Activated CD8-positive, alpha-beta memory T cell treated with anti-CD3 and anti-CD28 coated beads for 36 hours (primary cell): ENCODE data around the gene OPCML. TPM values are rescaled to one million over a fixed set of nuclear protein-coding genes. Genes with fewer than 3 reads are reported as not detected.

Source experiments
- CTCF ChIA-PET: fragments of 350-600 bp; sonication (Branson Sonifier 250); formaldehyde crosslinking; loops from one replicate; lab custom pipeline; 2021; ENCODE audit warnings: antibody characterized with exemption; lab: Charles Lee
- POLR2A ChIA-PET: fragments of 350-600 bp; sonication (Branson Sonifier 250); formaldehyde crosslinking; loops from one replicate; lab custom pipeline; 2021; ENCODE audit warnings: antibody characterized with exemption; lab: Charles Lee
- total RNA-seq, 2 experiments: library from RNA; stranded (reverse); gene quantifications; one replicate each; pipeline ENCODE4 v1.2.3, GENCODE V29; 2021

OPCML gene
- total RNA-seq, 2 experiments from 2014 or later: not detected

GRCh38 chr11:133385781-133386180, 146.5 kb downstream of the OPCML start:
- CTCF ChIA-PET: no interaction called here
- POLR2A ChIA-PET: no interaction called here

DNA sequence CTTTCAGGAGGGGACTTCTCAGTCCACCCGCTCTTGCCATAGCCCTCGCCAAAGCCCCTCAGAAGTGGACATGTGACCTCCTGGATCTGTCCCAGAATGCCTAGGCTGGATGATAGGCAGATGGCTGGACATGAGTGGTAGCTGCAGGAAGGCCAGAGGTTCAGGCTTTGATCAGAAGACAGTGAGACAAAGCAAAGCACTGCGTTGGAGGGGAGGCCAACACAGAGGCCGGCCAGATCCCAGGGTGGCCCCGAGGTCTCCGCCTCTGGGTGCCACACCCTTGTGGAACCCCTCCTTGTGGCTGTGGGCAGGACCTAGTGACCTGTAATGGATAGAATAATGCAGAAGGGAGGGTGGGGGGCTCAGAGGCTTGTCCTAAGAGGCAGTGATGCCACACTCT, 147.6 kb downstream of the OPCML start:
- CTCF ChIA-PET: no interaction called here
- POLR2A ChIA-PET: no interaction called here

GRCh38 chr11:133383689-133384088, 148.6 kb downstream of the OPCML start:
- ChIA-PET CTCF (no interaction called here), POLR2A (no interaction called here)

GRCh38 chr11:133383201-133383600, 149.1 kb downstream of the OPCML start:
- ChIA-PET CTCF (no interaction called here), POLR2A (no interaction called here)

GRCh38 chr11:133382131-133382812, 150.0 kb downstream of the OPCML start:
- CTCF ChIA-PET: no interaction called here
- POLR2A ChIA-PET: no interaction called here

DNA sequence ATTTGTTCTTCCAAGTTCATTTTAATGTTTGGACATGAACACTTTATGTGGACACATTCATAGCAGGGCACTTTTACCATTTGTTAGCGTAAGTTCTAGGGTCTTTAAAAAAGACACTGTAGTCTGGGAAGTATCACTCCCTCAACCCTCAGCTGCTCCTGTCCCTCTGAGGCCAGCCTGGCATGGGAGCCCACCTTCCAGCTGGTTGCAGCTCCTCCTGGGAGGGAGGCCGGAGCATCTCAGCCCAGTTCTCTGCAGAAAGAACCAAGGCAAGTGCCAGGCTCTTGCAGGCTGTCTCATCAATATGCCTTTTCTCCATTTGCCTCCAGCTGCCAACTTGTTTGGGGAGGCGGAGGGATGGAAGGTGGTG, 150.6 kb downstream of the OPCML start:
- ChIA-PET CTCF (no interaction called here), POLR2A (no interaction called here)

GRCh38 chr11:133366147-133366546, 166.2 kb downstream of the OPCML start:
- POLR2A ChIA-PET: interaction anchor here (0.7 kb wide), 1 partner anchor 61 kb away, joined by 3 read pairs; no protein-coding TSS in a partner anchor

DNA sequence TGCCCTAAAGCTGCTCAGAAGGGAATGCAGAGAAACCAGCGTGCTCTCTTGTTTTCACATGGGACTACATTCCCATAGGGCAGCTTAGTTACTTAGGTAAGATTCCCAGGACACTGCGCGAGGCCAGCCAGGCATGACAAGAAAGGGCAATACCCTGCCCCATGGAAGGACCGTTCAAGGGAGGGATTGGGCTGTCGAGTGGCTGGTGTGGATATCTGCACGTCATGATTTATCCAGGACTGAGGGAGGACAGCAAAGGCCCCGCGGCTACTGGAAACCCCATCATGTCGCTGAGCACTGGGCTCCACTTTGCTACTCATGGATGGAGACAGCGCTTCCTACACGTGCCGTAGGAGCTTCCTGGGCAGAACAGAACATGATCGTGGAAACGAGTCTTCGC, 169.4 kb downstream of the OPCML start:
- POLR2A ChIA-PET: no interaction called here
- CTCF ChIA-PET: no interaction called here

More at GRCh38 chr11:133366147-133366546, 166.2 kb downstream of the OPCML start:
- CTCF ChIA-PET: no interaction called here

DNA sequence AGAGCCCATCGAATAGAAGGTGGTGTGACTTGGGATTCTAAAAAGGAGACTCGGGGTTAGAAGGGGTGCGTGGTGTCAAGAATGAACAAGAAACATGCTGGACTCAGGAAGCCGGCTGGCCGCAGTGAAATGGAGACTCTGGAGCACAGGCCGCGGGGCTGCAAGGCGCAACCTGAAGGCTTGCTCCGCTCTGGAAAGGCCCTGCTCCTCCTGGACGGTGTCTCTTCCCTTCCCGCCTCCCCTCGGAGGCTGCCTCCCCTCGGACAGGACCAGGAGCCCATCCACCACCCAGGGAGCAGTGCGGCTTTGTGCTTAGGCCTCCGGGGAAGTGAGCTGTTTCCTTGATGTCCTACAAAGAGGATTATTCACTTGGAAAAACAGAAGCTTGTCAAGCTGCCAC, 170.1 kb downstream of the OPCML start:
- CTCF ChIA-PET: no interaction called here
- POLR2A ChIA-PET: no interaction called here

DNA sequence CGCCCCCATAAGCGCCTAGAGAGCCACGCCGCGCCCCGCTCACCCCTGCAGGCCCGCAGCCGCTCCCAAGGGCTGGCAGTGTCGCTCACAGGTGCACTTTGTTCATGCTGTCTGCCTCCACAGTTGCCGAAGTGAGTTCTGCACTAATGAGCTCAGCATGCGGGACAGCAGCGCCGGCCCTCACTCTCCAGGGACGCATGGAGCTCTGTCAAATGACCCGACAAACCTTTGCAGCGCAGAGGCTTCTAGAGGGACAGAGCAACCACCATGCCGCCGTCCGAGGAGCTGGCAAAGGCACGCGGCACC, 170.7 kb downstream of the OPCML start:
- ChIA-PET POLR2A (no interaction called here), CTCF (no interaction called here)

DNA sequence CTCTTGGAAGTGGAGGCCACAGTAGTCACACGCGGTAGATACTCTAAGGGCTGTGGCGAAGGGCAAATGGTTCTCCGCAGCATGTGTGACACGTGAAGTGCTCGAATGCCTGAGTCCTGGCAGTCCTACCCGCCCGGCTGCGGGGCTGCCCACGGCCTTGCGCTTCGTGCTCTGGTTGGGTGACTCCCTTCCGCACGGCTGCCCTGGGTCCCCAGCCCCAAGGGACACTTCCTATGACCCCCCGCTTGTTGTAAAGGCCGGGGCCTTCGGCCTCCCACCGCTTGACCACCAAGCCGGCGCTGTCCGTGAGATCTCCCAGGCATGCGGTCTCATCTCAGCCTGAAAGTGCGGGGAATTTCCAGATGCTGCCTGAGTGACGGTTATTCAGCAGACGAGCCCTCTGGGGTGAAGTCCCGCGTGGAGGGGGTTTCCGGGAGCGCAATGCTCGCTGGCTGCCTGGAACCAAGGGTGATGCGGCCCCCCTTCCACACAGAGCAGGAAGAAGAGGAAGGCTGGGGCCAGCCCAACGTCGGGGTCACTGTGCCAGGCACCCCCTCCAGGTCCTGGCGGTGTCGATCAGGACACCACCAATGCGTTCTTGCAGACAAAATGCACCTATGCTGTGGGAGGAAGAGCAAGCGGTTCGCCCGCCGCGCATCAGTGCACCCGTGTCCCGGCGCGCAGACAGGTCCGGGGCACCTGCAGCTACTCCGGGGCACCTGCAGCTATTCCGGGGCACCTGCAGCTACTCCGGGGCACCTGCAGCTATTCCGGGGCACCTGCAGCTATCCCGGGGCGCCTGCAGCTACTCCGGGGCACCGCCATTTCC, 171.2 kb downstream of the OPCML start:
- POLR2A ChIA-PET: no interaction called here
- CTCF ChIA-PET: no interaction called here

DNA sequence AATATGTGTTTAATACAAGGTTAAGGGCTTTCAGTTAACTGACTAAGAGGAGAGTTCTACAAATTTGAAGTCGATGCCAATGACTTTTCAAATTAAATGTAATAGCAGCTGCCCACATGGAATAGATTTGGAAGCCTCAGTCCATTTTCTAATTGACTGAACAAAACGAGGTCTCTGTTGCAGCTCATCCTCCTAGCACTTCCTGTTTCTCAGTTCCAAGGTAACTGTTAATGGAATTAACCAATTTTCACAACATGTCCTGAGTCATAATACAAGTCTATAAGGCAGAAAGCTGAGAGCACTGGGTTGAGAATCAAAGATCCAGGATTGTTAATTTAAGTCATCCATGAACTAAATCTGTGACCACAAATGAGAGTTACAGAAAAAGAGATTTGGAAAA, 177.2 kb downstream of the OPCML start:
- CTCF ChIA-PET: no interaction called here
- POLR2A ChIA-PET: no interaction called here

DNA sequence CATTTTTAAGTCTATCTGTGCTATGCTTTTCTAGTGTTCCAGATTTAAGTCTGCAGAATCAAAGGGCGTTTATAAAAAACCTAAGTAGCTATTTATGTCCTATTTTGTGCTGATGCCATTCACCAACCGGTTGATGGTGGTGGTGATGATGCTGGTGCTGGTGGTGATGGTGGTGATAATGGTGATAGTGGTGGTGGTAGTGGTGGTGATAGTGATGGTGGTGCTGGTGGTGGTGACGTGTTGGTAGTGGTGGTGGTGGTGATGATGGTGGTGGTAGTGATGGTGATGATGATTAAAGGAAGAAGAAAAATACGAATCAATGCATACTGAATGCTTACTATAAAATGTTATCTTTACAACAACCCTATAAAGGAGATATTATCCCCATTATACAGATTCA, 178.2 kb downstream of the OPCML start:
- ChIA-PET POLR2A (no interaction called here), CTCF (no interaction called here)

DNA sequence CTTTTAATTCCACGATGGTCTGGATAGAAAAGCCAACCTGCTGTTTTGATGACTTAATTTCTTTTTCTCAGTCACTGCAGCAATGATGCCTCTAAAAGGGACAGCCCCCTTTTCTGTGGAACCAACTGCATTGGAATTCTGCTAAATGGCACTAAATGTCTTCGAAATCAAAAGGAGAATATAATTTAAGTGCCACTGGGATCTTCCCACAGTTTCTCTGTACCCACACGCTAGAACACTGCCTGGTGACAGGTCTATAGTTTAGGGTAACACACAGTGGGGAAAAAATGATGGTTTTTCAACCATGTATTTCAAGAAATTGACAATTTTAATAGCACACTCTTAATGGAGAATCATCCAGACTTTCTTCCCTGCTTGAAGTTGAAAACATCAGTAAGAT, 182.3 kb downstream of the OPCML start:
- ChIA-PET POLR2A (no interaction called here), CTCF (no interaction called here)

GRCh38 chr11:133347988-133348387, 184.3 kb downstream of the OPCML start:
- CTCF ChIA-PET: interaction anchor here (1.0 kb wide), 1 partner anchor 9 kb away, joined by 3 read pairs; no protein-coding TSS in a partner anchor
- POLR2A ChIA-PET: no interaction called here

DNA sequence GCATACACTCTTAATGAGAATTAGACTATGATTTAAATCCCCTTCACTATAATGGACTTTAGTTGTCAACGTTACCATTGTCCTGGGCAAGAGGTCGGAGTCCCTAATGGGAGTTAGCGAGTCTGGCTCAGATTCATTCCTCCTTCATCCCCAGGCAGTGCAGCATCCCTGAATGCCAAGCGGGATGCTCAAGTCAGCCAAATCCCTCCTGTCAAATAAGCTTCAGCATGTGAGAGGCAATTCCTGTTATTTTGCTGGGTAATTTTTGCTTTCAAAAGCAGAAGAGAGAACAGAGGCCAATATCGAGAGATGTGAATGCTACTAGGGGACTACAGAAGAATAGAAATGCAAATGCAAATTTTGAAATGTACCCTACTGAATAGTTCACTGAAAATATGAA, 186.2 kb downstream of the OPCML start:
- CTCF ChIA-PET: no interaction called here
- POLR2A ChIA-PET: no interaction called here

- CTCF ChIA-PET: no interaction called here
- POLR2A ChIA-PET: no interaction called here
Measured at GRCh38 chr11:133343951-133344350, 188.3 kb downstream of the OPCML start.

DNA sequence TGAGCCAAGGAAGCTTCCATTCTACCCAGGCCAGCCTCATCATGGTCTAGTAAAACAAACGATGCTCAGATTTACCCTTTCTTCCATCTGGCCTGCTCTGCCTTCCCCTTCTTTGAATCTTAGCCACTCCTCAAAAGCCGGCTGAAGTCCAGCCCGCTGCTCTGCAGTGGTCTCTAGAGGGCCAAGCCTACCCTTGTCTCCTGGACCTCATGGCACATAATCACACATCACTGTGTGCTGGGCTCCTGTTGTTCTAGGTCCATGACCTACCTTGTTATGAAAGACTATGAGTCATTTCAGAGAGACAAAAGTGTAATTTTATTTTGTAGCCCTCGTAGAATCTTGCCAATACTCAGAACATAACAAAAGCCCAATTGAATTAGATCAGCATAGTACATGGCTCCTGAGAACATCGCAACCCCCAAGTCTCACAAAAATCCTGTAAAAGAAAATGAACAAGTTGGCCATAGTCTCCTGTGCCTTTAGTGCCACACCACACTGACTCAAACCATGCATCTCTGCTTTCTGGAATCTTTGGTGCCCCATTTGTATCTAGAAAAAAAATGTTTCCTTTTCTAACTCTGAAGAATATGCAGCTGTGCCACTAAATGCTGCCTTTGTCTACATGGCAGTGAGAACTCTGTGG, 192.7 kb downstream of the OPCML start:
- CTCF ChIA-PET: interaction anchor here (0.6 kb wide), 1 partner anchor 915 kb away, joined by 3 read pairs; no protein-coding TSS in a partner anchor
- POLR2A ChIA-PET: no interaction called here

- ChIA-PET POLR2A (no interaction called here), CTCF (no interaction called here)
Measured at GRCh38 chr11:133338588-133338987, 193.7 kb downstream of the OPCML start.

DNA sequence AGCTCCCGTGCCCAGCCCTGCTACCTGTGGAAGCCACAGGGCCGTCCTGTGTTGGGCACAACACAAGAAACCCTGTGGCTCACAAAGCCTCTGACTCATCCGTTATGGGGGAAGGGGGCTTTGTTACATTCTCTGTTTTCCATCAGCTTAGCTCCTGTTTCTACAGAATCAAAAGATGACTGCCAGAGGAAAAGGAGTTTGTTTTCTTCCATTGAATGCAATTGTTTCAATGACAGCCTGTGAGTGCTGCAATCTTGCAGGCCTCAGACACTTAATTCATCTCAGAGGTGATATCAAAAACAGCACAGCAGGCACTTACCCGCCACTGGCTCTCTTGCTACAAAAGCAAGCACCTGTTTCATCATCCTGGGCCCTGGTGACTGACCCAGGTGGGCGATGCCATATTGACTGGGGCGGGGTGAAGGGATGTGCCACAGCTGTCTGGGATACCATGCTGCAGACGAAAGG, 194.3 kb downstream of the OPCML start:
- CTCF ChIA-PET: no interaction called here
- POLR2A ChIA-PET: no interaction called here

DNA sequence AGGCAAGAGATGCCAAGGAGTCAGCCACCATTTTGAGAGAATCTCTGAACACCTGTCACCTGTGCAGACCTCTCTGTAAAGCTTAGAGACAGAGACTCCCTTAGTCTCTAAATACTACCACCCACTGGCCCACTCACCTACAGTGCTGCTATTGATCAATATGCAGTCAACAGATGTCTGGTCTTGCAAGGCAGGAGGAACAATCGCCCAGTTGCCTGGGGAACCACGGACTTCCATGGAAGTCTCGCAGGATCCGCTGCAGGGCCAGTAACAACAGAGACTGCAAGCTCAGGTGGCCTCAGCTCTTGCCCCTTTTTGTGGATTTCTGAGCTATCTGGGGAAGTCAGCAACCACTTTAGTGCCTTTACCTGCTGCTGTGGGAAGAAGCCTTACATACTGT, 195.1 kb downstream of the OPCML start:
- CTCF ChIA-PET: no interaction called here

More for the DNA sequence above, 195.1 kb downstream of the OPCML start:
- POLR2A ChIA-PET: no interaction called here
